PC-3 (cell line): Measurements from ENCODE around the gene CHMP4B. TPM values are rescaled to one million over a fixed set of nuclear protein-coding genes. Genes with fewer than 3 reads are reported as not detected.
A peak's percentile ranks its signal among the peaks of the same experiment; 100 is the strongest.

Experiments
- ATAC-seq: fragments of 200-7000 bp; cut with Tn5 transposase; 2 replicates; pipeline ENCODE4 v1.9.1; 2020; ENCODE audit warnings: mild to moderate bottlenecking, moderate library complexity
- BruUV-seq: library from RNA; stranded (reverse); fragments of 400-500 nt; replicated peaks from 2 replicates; lab custom pipeline; 2021; lab: Mats Ljungman, UMichigan
- CTCF ChIA-PET: fragments of 300-600 bp; sonication (Branson Sonifier 250); formaldehyde crosslinking; loops from one replicate; lab custom pipeline; 2022; ENCODE audit warnings: antibody characterized with exemption; lab: Charles Lee
- POLR2A ChIA-PET: fragments of 300-600 bp; sonication (Branson Sonifier 250); formaldehyde crosslinking; loops from one replicate; lab custom pipeline; 2022; ENCODE audit warnings: antibody characterized with exemption; ENCODE audit not compliant: unreplicated experiment; lab: Charles Lee
- DNase-seq: peaks from one replicate; pipeline ENCODE4 v3.0.0-alpha.2; 2015
- H2AFZ ChIP-seq: fragments of 300-600 bp; sonication (generic); 2 replicates; pipeline ENCODE4 v1.6.0; 2016; ENCODE audit warnings: antibody characterized with exemption, low read length
- H3F3A ChIP-seq: fragments of 300-600 bp; sonication (generic); one replicate; pipeline ENCODE4 v1.6.0; 2017; ENCODE audit warnings: antibody characterized with exemption, low read length, control low read depth, mild to moderate bottlenecking; ENCODE audit not compliant: unreplicated experiment
- H3K27ac ChIP-seq: fragments of 300-600 bp; sonication (generic); 2 replicates; pipeline ENCODE4 v1.5.1; 2016; ENCODE audit warnings: mild to moderate bottlenecking, low read length
- H3K27me3 ChIP-seq: fragments of 300-600 bp; sonication (generic); 2 replicates; pipeline ENCODE4 v1.6.1; 2016; ENCODE audit warnings: low read length, mixed read lengths
- H3K36me3 ChIP-seq: fragments of 300-600 bp; sonication (generic); 2 replicates; pipeline ENCODE4 v1.6.1; 2016; ENCODE audit warnings: low read depth, mixed run types, low read length, mixed read lengths
- H3K4me1 ChIP-seq: fragments of 300-600 bp; sonication (generic); 2 replicates; pipeline ENCODE4 v1.5.1; 2016; ENCODE audit warnings: low read length; ENCODE audit not compliant: insufficient read depth
- H3K4me2 ChIP-seq: fragments of 300-600 bp; sonication (generic); 2 replicates; pipeline ENCODE4 v1.6.0; 2016; ENCODE audit warnings: low read length
- H3K4me3 ChIP-seq: fragments of 300-600 bp; sonication (generic); 2 replicates; pipeline ENCODE4 v1.5.1; 2016; ENCODE audit warnings: mild to moderate bottlenecking, low read length, mixed read lengths
- H3K79me2 ChIP-seq: fragments of 300-600 bp; sonication (generic); 2 replicates; pipeline ENCODE4 v1.6.1; 2017; ENCODE audit warnings: low read length, mixed read lengths
- H3K9ac ChIP-seq: fragments of 300-600 bp; sonication (generic); 2 replicates; pipeline ENCODE4 v1.6.0; 2016; ENCODE audit warnings: mild to moderate bottlenecking, low read length
- H3K9me2 ChIP-seq: fragments of 300-600 bp; sonication (generic); replicated peaks from 2 replicates; pipeline ENCODE4 v1.6.1; 2016; ENCODE audit warnings: mixed run types, low read length, mixed read lengths
- H3K9me3 ChIP-seq: fragments of 300-600 bp; sonication (generic); 2 replicates; pipeline ENCODE4 v1.6.1; 2016; ENCODE audit warnings: low read length, mixed read lengths
- H4K20me1 ChIP-seq: fragments of 300-600 bp; sonication (generic); 2 replicates; pipeline ENCODE4 v1.6.1; 2016; ENCODE audit warnings: low read length, mixed read lengths
- EZH2 ChIP-seq: fragments of 300-600 bp; sonication (generic); IDR thresholded peaks from one replicate; pipeline ENCODE4 v1.6.1; 2017; ENCODE audit warnings: antibody characterized with exemption, mild to moderate bottlenecking, low read length; ENCODE audit not compliant: unreplicated experiment
- EZH2phosphoT487 ChIP-seq: fragments of 300-600 bp; sonication (generic); IDR thresholded peaks from 2 replicates; pipeline ENCODE4 v1.6.1; 2018; ENCODE audit warnings: mild to moderate bottlenecking, antibody characterized with exemption, low read length, borderline replicate concordance
- intact Hi-C: fragments of 100-400 bp; cut with micrococcal nuclease; formaldehyde crosslinking; loops from 2 replicates; pipeline ENCODE4 v1.9.0; 2023
- total RNA-seq: library from RNA; depleted of rRNA; stranded (reverse); fragments of >200 nt; gene quantifications from 2 replicates; pipeline ENCODE4 v1.2.3, GENCODE V29; 2014
- TF ChIP-seq, protein P1 (sequence below): fragments of 300-600 bp; sonication (generic); conservative IDR thresholded peaks from 2 replicates; pipeline ENCODE4 v1.5.1; 2017; ENCODE audit warnings: antibody characterized with exemption, low read depth, mild to moderate bottlenecking, low read length

The CHMP4B gene
- total RNA-seq, 1 experiment from 2014 or later: 68.8 TPM

DNA sequence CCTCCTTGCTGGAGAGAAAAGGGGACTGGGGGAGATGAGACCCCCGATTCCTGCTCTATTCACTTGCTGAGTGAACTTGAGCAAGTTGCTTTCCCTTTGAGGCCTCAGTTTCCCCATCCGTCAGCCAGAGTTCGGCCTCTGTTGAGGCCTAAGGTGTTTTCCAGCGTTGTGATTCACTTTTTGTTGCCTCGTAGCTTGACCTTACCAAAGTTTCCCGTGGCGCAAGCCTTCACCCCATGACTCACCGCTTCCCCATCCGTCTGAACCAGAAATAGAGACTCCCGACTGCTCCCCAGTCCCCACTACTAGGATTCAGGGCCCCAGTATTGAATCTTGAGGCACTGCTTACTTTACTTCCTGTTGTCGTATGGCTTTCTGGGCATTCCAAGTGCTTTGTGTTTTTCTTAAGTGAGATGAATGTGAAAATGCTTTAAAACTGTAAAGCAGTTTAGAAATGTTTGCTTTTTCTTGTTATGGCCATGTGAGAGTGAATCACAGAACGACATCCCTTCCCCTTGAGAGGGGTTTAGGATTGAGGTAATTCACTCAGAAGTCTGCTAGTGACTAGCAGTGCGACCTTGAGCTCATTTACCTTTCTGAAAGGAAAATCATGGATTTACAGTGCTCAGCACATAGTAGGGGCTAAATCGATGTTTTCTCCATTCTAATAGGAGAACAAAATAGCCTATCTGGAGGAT, 1.2 kb downstream of the CHMP4B start:
- ChIA-PET POLR2A (interaction anchor here (0.6 kb wide), 2 partner anchors 18 to 150 kb away, joined by 4 to 6 read pairs; no protein-coding TSS in a partner anchor), CTCF (interaction anchor here (0.5 to 0.7 kb wide), 6 partner anchors 8 to 318 kb away, joined by 3 to 9 read pairs (median 4); partner anchors contain the start of gene RALY)
- Histone ChIP-seq H2AFZ (peak overlapping the region; percentile 60), H3K9me2 (no peaks in the 10 kb centered on the region), H3K4me1 (peaks cover 30% of the 10 kb centered on the region), H3K9ac (peak overlapping the region; percentile 96), H3K4me2 (peak overlapping the region; percentile 99), H3K79me2 (peaks cover 61% of the 10 kb centered on the region), H3F3A (no peaks in the 10 kb centered on the region), H3K27me3 (no peaks in the 10 kb centered on the region), H4K20me1 (peaks cover 32% of the 10 kb centered on the region), H3K9me3 (no peaks in the 10 kb centered on the region), H3K4me3 (peak overlapping the region; percentile 89), H3K36me3 (no peaks in the 10 kb centered on the region), H3K27ac (peak overlapping the region; percentile 87)
- intact Hi-C loops: loop anchor here (10.0 kb wide), 1 partner anchor 182 kb away; the partner anchor contains the start of gene RALY
- TSS peak; percentile 86 for BruUV-seq
- DNase-seq: peak; percentile 66
- ATAC-seq: peak; percentile 18
- TF ChIP-seq EZH2phosphoT487 (no peak), EZH2 (no peak)
- TF ChIP-seq, protein P1, sequence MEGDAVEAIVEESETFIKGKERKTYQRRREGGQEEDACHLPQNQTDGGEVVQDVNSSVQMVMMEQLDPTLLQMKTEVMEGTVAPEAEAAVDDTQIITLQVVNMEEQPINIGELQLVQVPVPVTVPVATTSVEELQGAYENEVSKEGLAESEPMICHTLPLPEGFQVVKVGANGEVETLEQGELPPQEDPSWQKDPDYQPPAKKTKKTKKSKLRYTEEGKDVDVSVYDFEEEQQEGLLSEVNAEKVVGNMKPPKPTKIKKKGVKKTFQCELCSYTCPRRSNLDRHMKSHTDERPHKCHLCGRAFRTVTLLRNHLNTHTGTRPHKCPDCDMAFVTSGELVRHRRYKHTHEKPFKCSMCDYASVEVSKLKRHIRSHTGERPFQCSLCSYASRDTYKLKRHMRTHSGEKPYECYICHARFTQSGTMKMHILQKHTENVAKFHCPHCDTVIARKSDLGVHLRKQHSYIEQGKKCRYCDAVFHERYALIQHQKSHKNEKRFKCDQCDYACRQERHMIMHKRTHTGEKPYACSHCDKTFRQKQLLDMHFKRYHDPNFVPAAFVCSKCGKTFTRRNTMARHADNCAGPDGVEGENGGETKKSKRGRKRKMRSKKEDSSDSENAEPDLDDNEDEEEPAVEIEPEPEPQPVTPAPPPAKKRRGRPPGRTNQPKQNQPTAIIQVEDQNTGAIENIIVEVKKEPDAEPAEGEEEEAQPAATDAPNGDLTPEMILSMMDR: no peak

DNA sequence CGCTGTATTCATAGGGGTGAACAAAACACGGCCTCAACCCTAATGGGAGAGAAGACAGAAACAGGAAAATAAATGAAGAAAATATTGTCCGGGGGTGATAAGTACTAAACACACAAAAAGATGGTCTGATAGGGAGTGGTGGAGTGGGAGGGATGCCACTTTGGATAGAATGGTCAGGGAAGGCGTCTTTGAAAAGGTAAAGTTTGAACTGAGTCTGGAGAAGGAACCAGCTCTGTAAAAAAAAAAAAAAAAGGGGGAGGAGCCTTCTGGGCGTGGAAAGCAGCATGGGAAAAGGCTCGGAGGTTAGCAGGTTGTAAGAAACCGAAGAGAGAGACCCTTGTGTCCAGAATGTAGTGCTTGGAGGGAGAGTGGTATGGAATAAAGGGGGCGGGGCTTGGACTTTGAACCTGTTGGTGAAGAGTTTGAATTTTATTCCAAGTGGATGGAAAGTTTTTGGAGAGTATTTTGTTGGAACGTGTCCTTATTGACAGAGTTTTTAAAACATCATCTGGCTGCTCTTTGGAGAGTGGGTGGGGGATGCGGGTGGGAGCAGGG, 1.8 kb downstream of the CHMP4B start:
- BruUV-seq: no TSS peak
- peaks cover 38% of the 10 kb centered on the region for H4K20me1 ChIP-seq

More for the DNA sequence above, 1.8 kb downstream of the CHMP4B start:
- Histone ChIP-seq H3K27me3 (no peaks in the 10 kb centered on the region), H3K4me2 (peak overlapping the region; percentile 99), H3K79me2 (peaks cover 67% of the 10 kb centered on the region), H3K4me3 (peak overlapping the region; percentile 89), H2AFZ (peak overlapping the region; percentile 60), H3F3A (no peaks in the 10 kb centered on the region), H3K9ac (peak overlapping the region; percentile 96), H3K27ac (peak overlapping the region; percentile 87), H3K9me2 (no peaks in the 10 kb centered on the region), H3K9me3 (no peaks in the 10 kb centered on the region), H3K36me3 (no peaks in the 10 kb centered on the region), H3K4me1 (peaks cover 30% of the 10 kb centered on the region)
- intact Hi-C loops: loop anchor here (10.0 kb wide), 1 partner anchor 182 kb away; the partner anchor contains the start of gene RALY
- POLR2A ChIA-PET: interaction anchor here (0.6 kb wide), 2 partner anchors 19 to 150 kb away, joined by 4 to 6 read pairs; no protein-coding TSS in a partner anchor
- TF ChIP-seq, protein P1: no peak
- TF ChIP-seq EZH2phosphoT487: no peak
- TF ChIP-seq EZH2: no peak
- CTCF ChIA-PET: interaction anchor here (0.5 to 0.6 kb wide), 3 partner anchors 14 to 318 kb away, joined by 4 to 9 read pairs (median 7); partner anchors contain the start of gene RALY
- ATAC-seq (no peak), DNase-seq (peak; percentile 28)
